ENCODE results near the gene ZNF320. TPM values are rescaled to one million over a fixed set of nuclear protein-coding genes. Genes with fewer than 3 reads are reported as not detected.

The ZNF320 gene
- polyA plus RNA-seq, 1 of the 3 experiments (the other 2 are of a cell fraction): 6.9 TPM

DNA sequence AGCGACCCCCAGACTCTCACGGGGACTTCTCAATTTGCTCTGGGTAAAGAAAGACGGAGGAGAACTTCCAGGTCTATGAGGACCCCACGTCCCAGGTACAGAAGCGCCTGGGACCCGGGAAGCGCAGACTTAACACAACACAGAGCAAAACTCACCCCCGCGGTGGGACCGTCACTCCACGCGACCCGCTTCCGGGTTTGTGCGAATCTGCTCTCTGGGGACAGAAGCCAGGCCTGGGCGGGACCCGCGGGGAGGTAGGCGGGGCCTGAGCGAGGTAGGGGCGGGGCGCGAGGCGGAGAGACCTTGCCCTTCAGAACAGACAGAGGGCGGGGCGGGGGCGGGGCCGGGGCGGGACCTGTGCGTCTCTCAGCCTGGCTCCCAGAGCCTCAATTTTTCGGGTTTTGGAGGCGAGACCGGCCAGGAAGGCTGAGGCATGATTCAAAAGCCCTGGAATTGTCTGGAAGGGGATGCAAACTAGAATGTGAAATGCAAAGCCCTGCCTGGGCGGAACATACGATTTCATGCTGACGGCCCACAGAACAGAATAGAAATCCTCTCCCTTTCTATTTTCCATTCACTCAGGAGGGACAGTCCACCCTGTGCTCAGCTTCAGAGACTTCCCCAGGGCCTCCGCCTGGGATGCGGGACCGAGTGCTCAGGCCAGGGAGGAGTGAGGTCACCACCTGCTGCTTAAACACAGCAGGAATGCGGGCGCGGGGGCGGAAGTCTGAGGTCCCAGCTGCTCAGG lies 45.1 kb upstream of the ZNF320 start:
- peak overlapping the region; percentile 61 to 69 for H3K27ac ChIP-seq (ENCODE audit: low read depth in 2 of 2, low read length in 1 of 2)
- ChIA-PET POLR2A (no interaction called here), CTCF (no interaction called here)
- WGBS (ENCODE audit: low lambda C conversion rate): 2% methylated on average over 36 of the region's 43 CpGs
- no peaks in the 10 kb centered on the region for H3F3A ChIP-seq (replicated peaks; ENCODE audit: insufficient read depth)
- H3K79me2 ChIP-seq (ENCODE audit: insufficient read depth): peaks cover 6% of the 10 kb centered on the region; the same call in 1 of the 2 replicates
- H3K9me2 ChIP-seq: no peaks in the 10 kb centered on the region
- H3K4me2 ChIP-seq: peak overlapping the region; percentile 87
- peak overlapping the region; percentile 98 for H2AFZ ChIP-seq (ENCODE audit: low read depth)
- H3K9ac ChIP-seq: peak overlapping the region; percentile 78
- no peaks in the 10 kb centered on the region; a peak in 1 of 4 replicates for H3K4me1 ChIP-seq (ENCODE audit: control insufficient read depth in 1 of 2, insufficient read depth in 2 of 2, low read depth in 1 of 2, low read length in 1 of 2)
- peak; percentile 88 for DNase-seq
- no peaks in the 10 kb centered on the region for H4K20me1 ChIP-seq (ENCODE audit: insufficient read depth)
- no peaks in the 10 kb centered on the region for H3K27me3 ChIP-seq (ENCODE audit: insufficient read depth)
- no peaks in the 10 kb centered on the region for H3K36me3 ChIP-seq (replicated peaks in 1 of 2; ENCODE audit: control insufficient read depth in 1 of 2, insufficient read depth in 2 of 2, low read length in 1 of 2)
- no peaks in the 10 kb centered on the region for H3K9me3 ChIP-seq
- peak overlapping the region; percentile 67 to 82 for H3K4me3 ChIP-seq (ENCODE audit: low read depth in 2 of 2, low read length in 1 of 2)
- TF ChIP-seq ELF1 (IDR thresholded peaks at IDR 0.05): peak; percentile 95
- TF ChIP-seq RXRA (IDR thresholded peaks at IDR 0.05; ENCODE audit: borderline replicate concordance, low read depth): no peak
- TF ChIP-seq GATA2 (CRISPR knock-in tag; IDR thresholded peaks at IDR 0.05): no peak
- no peak for TF ChIP-seq TCF12 (IDR thresholded peaks at IDR 0.05)
- TF ChIP-seq NRF1 (IDR thresholded peaks at IDR 0.05; ENCODE audit: low read depth, low read length): no peak
- TF ChIP-seq EP300 (IDR thresholded peaks at IDR 0.05; ENCODE audit: borderline replicate concordance in 1 of 2, low read depth in 1 of 2, low read length in 1 of 2): no peak
- TF ChIP-seq MEF2A (IDR thresholded peaks at IDR 0.05; ENCODE audit: borderline replicate concordance, low read depth): no peak
- TF ChIP-seq, protein P1, sequence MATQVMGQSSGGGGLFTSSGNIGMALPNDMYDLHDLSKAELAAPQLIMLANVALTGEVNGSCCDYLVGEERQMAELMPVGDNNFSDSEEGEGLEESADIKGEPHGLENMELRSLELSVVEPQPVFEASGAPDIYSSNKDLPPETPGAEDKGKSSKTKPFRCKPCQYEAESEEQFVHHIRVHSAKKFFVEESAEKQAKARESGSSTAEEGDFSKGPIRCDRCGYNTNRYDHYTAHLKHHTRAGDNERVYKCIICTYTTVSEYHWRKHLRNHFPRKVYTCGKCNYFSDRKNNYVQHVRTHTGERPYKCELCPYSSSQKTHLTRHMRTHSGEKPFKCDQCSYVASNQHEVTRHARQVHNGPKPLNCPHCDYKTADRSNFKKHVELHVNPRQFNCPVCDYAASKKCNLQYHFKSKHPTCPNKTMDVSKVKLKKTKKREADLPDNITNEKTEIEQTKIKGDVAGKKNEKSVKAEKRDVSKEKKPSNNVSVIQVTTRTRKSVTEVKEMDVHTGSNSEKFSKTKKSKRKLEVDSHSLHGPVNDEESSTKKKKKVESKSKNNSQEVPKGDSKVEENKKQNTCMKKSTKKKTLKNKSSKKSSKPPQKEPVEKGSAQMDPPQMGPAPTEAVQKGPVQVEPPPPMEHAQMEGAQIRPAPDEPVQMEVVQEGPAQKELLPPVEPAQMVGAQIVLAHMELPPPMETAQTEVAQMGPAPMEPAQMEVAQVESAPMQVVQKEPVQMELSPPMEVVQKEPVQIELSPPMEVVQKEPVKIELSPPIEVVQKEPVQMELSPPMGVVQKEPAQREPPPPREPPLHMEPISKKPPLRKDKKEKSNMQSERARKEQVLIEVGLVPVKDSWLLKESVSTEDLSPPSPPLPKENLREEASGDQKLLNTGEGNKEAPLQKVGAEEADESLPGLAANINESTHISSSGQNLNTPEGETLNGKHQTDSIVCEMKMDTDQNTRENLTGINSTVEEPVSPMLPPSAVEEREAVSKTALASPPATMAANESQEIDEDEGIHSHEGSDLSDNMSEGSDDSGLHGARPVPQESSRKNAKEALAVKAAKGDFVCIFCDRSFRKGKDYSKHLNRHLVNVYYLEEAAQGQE (IDR thresholded peaks at IDR 0.05; ENCODE audit: low read depth, low read length): no peak
- TF ChIP-seq CHD2 (IDR thresholded peaks at IDR 0.05; ENCODE audit: low read length, partially characterized antibody): no peak
- TF ChIP-seq RAD21 (IDR thresholded peaks at IDR 0.05; ENCODE audit: low read length): no peak
- peak; percentile 71 for TF ChIP-seq MXI1 (IDR thresholded peaks at IDR 0.05; ENCODE audit: low read depth, low read length)
- no peak for TF ChIP-seq RFX5 (IDR thresholded peaks at IDR 0.05; ENCODE audit: low read length)
- TF ChIP-seq SMC3 (IDR thresholded peaks at IDR 0.05; ENCODE audit: low read depth, low read length): no peak
- TF ChIP-seq, protein P2, sequence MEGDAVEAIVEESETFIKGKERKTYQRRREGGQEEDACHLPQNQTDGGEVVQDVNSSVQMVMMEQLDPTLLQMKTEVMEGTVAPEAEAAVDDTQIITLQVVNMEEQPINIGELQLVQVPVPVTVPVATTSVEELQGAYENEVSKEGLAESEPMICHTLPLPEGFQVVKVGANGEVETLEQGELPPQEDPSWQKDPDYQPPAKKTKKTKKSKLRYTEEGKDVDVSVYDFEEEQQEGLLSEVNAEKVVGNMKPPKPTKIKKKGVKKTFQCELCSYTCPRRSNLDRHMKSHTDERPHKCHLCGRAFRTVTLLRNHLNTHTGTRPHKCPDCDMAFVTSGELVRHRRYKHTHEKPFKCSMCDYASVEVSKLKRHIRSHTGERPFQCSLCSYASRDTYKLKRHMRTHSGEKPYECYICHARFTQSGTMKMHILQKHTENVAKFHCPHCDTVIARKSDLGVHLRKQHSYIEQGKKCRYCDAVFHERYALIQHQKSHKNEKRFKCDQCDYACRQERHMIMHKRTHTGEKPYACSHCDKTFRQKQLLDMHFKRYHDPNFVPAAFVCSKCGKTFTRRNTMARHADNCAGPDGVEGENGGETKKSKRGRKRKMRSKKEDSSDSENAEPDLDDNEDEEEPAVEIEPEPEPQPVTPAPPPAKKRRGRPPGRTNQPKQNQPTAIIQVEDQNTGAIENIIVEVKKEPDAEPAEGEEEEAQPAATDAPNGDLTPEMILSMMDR (IDR thresholded peaks at IDR 0.05): no peak
- TF ChIP-seq YY1 (IDR thresholded peaks at IDR 0.05; ENCODE audit: low read depth): no peak
- TF ChIP-seq FOSL2 (IDR thresholded peaks at IDR 0.05; ENCODE audit: borderline replicate concordance, low read depth): no peak
- no peak for TF ChIP-seq EZH2phosphoT487 (IDR thresholded peaks at IDR 0.05; ENCODE audit: borderline replicate concordance, low read depth)
- TF ChIP-seq, protein P3, sequence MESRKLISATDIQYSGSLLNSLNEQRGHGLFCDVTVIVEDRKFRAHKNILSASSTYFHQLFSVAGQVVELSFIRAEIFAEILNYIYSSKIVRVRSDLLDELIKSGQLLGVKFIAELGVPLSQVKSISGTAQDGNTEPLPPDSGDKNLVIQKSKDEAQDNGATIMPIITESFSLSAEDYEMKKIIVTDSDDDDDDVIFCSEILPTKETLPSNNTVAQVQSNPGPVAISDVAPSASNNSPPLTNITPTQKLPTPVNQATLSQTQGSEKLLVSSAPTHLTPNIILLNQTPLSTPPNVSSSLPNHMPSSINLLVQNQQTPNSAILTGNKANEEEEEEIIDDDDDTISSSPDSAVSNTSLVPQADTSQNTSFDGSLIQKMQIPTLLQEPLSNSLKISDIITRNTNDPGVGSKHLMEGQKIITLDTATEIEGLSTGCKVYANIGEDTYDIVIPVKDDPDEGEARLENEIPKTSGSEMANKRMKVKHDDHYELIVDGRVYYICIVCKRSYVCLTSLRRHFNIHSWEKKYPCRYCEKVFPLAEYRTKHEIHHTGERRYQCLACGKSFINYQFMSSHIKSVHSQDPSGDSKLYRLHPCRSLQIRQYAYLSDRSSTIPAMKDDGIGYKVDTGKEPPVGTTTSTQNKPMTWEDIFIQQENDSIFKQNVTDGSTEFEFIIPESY (IDR thresholded peaks at IDR 0.05; ENCODE audit: borderline replicate concordance, low read depth): no peak
- TF ChIP-seq, protein P4, sequence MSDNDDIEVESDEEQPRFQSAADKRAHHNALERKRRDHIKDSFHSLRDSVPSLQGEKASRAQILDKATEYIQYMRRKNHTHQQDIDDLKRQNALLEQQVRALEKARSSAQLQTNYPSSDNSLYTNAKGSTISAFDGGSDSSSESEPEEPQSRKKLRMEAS (IDR thresholded peaks at IDR 0.05; ENCODE audit: low read depth): peak; percentile 47; the same call in 1 of the 2 replicates
- no peak for TF ChIP-seq RCOR1 (IDR thresholded peaks at IDR 0.05; ENCODE audit: low read length)
- no peak for TF ChIP-seq SIN3A (IDR thresholded peaks at IDR 0.05; ENCODE audit: borderline replicate concordance, low read depth, low read length)
- no peak for TF ChIP-seq JUND (IDR thresholded peaks at IDR 0.05)
- TF ChIP-seq FOXM1 (IDR thresholded peaks at IDR 0.05; ENCODE audit: low read depth): no peak
- no peak for TF ChIP-seq FOXJ3 (CRISPR knock-in tag; IDR thresholded peaks at IDR 0.05)
- TF ChIP-seq, protein P5, sequence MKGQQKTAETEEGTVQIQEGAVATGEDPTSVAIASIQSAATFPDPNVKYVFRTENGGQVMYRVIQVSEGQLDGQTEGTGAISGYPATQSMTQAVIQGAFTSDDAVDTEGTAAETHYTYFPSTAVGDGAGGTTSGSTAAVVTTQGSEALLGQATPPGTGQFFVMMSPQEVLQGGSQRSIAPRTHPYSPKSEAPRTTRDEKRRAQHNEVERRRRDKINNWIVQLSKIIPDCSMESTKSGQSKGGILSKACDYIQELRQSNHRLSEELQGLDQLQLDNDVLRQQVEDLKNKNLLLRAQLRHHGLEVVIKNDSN (IDR thresholded peaks at IDR 0.05; ENCODE audit: borderline replicate concordance, low read depth): no peak
- no peak for TF ChIP-seq NFIC (IDR thresholded peaks at IDR 0.05; ENCODE audit: borderline replicate concordance)
- TF ChIP-seq TEAD4 (IDR thresholded peaks at IDR 0.05; ENCODE audit: borderline replicate concordance, insufficient read depth): no peak

Measured in SK-N-SH (cell line).